Skin epidermis (tissue), 12 donors: ENCODE data around the gene TSPAN2.

ENCODE experiments used
- H3K27ac ChIP-seq, 21 experiments: fragments of 200-600 bp; sonication (generic) in 11 of 21; one replicate each; pipeline ENCODE4 v1.5.0; 2020; ENCODE audit warnings: mild to moderate bottlenecking in 3 of 21, inconsistent platforms in 2 of 21, moderate library complexity in 2 of 21
- H3K4me3 ChIP-seq, 7 experiments: fragments of 200-600 bp; sonication (generic) in 2 of 7; one replicate each; pipeline ENCODE4 v1.5.0; 2020; ENCODE audit warnings: inconsistent platforms in 2 of 7, mild to moderate bottlenecking in 2 of 7, moderate library complexity in 1 of 7

Gene TSPAN2

DNA sequence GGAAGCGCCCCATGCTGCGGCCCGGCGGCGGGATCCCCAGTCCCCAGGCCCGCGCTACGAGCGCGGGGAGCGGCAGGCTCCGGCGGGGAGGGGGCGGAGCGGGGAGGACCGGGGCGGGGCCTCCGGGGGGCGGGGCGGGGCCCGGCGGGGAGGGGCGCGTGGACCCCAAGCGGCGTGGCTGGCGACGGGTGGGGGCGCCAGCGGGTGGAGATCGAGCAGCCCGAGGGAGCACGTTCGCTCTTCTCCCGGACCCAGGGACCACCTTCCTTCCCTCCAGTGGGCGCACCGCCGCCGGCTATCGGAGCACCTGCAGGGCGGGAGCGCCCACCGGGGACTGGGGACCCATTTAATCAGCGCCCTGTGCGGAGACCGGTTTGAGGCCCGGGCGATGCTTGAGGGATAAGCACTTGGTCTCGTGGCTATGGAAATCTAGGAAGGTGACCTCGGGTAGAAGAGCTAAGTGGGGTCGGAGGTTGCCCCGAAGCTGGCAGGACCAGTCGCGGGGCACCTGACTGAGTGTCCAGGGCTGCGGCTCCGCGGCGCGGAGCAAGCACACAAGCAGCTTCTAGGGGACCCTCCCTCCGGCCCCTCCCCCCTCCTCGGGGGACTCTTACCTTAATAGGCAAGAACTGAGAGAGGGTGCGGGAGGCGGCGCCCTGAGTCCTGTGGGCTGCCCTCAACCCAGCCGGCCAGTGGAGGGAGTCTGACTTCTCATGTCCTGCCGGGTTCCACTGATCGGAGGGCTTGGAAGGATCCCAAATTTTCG, at the start of gene TSPAN2:
Gene TSPAN2, minus strand, starts transcription at position 84 of the 766 bp plus-strand sequence. Its CDS starts 71 bp downstream, at position 13.
- Histone ChIP-seq H3K4me3 (peak within 1 kb of the TSS; percentile 36 to 65 (median 46)), H3K27ac (peak within 1 kb of the TSS in 14 of 21 experiments; percentile 10 to 62 (median 46))

DNA sequence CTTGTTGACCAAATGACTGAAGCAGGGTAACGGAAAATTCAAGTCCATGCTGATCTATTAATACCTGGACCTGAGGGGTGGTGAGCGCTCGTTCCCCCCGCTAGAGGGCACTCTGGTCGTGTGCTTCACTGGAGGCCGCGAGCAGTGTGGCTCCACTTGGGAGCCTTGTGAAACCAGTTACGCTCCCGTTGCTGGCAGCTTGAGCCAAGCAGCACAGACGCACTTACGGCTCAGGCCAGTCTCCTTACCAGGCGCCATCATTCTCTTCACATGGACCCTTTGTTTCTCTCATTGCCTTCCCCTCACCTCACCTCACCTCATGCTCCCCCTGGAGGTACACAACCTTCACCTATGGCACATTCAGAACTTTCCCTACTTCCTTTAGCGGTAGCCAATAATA, 49.7 kb upstream of the TSPAN2 start:
- Histone ChIP-seq H3K4me3 (no peak overlapping the region), H3K27ac (no peak overlapping the region)

DNA sequence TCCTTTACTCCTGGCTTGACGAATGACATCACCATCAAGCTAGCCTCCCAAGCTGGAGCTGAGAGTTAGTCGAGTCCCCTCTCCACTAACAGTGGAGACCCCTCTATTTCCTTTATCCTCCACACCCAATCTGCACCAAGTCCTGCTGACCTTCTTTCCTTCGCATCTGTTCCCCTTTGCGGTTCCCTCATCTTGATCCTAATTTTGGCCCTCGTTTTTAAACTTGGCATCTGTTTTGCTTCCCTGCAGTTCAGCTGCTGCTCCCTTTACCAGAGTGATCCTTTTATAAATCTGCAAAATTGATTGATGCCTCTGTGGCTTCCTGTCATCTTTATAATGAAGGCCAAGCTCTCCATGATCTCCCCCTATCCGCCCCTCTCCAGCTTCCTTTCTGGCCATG, 49.0 kb upstream of the TSPAN2 start:
- no peak overlapping the region for H3K27ac ChIP-seq
- H3K4me3 ChIP-seq = no peak overlapping the region

DNA sequence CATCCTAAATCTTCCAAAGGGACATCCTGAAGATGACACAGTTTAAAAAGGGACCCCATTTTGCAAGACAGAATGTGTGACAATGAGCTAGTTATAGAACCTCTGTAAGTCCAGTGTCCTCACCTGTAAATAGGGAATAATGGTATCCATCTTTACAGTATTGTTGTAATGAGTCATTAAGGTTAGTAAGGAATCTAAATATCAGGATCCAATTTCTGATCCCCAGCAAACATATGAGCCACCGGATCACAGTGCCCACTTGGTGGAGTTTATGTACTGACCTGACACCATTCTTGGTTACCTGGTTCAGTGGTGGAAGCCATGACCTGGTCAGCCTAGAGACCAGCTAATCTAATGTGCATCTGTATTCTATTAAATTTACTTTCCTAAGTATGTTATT, 47.9 kb upstream of the TSPAN2 start:
- Histone ChIP-seq H3K27ac (no peak overlapping the region), H3K4me3 (no peak overlapping the region)

DNA sequence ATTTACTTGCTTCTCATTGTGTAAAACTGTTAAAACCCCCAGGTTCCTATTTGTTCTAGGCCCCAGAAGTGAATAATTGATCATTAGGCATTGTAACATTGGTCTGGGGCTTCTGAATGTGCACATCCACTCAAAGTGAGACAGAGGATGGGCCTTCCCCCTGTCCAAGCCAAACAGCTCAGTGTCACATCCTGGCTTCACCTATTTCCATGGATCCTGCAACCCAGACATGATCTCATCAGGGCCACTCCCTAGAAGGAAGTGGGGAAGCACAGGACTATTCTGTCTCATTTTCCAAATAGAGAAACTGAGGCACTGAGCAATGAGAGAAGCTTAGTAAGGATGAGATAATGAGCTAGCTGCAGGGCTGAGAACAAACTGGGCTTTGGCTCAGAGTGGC, 47.4 kb upstream of the TSPAN2 start:
- Histone ChIP-seq H3K27ac (no peak overlapping the region), H3K4me3 (no peak overlapping the region)

DNA sequence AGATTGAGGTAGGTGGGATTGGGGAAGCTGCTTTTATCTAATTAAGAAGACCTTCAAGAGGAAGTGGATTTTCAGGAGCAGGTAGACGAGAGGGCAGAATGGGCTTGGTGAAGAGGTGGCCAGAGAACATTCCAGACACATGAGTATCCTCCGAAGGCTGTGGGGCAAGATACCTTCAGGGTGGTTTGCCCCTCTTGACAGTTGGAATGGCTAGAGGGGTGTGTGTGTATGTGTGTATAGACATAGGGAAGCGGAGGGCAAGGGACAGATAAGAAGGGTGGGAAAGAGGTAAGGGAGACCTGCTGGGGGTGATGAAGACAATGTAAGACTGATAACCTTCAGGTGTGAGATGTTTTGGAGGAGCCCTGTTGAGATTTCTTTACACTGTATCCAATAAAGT, 46.8 kb upstream of the TSPAN2 start:
- Histone ChIP-seq H3K27ac (peak overlapping the region in 1 of 21 experiments; percentile 50), H3K4me3 (no peak overlapping the region)

DNA sequence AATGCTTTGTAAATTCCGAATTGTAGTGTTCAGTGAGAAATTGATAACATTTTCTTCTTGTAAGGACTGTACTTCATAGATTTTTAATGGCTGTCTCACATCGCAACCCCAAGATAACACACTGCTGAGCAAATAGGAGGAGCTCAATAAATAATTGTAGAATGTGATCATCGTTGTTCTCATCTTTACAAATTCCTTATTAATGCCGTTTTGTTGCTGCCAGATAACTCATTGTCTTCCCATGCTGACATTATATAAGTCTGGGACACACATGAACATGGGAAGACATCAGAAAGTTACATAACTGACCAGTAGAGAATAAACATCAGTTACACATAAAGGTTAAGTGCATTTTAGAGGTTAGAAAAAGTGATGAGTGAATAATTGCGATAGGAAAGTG, 46.4 kb upstream of the TSPAN2 start:
- Histone ChIP-seq H3K4me3 (no peak overlapping the region), H3K27ac (peak overlapping the region in 2 of 21 experiments; percentile 50 to 57)

DNA sequence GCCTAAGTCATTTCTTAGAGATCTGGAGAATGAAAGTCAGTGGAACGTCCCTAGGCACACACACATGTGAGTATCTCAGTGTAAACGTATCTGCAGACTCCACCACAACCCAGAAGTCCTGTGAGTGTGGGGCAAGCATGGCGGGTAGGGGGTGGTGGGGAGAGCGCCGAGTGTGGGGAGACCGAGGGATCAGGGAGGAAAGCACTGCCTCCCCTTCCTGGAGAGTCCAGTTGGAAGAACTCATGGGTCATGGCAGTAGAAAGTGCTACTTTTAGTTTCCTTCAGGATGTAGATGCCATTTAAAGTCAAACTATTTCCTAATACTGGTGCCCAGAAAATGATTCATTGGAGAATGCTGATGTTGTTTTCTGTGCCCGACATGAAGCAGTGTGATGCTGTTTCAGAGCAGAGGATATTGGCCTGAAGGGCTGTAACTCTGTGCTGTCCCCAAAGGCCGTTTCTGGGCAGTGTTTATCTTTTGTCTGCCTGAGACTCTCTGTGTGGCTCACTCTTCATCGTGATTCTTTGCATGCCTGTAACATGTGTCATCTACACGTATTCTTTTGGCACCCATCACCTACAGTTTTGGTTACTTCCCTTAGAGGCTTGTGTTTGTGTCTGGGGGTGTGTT, 45.7 kb upstream of the TSPAN2 start:
- no peak overlapping the region for H3K4me3 ChIP-seq
- peak overlapping the region in 4 of 21 experiments; percentile 43 to 66 (median 56) for H3K27ac ChIP-seq

DNA sequence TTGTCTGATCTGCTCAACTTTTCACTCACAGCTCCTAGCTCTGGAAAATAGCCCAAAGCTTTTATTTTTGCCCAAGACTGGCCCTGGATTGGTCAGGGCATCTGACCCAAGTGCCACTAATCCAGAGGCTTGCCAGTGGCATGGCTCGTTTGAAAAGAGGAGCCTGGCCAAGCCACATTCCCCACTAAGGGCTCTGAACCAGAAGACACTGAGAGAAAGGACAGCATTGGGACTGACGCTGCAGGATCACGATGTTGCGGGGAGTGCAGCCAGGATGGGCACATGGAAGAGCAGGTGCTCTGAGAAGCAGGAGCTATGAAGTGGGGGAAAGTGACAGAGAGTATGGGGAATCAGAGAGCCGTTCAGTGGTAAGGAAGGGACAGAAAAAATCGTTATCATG, 44.9 kb upstream of the TSPAN2 start:
- no peak overlapping the region for H3K4me3 ChIP-seq
- peak overlapping the region in 4 of 21 experiments; percentile 9 to 66 (median 48) for H3K27ac ChIP-seq

DNA sequence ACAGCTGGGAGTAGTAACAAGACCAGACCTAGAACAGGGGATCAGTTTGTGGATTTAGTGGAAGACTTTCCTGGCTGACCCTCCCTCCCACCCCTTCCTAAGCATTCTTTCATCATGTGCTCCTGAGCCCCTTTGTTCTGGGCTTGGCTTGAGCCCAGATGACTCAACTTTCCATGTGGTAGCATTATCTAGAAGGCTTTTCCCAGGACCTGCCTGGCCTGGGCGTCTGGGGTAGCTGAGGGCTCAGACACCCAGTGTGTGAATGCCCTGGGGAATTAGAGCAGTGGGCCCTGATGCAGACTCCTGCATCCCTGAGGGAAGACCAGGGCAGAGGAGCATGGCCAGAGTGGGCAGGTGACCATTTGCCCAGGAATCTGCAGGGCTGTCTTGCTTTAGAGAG, 44.1 kb upstream of the TSPAN2 start:
- Histone ChIP-seq H3K27ac (no peak overlapping the region), H3K4me3 (no peak overlapping the region)

DNA sequence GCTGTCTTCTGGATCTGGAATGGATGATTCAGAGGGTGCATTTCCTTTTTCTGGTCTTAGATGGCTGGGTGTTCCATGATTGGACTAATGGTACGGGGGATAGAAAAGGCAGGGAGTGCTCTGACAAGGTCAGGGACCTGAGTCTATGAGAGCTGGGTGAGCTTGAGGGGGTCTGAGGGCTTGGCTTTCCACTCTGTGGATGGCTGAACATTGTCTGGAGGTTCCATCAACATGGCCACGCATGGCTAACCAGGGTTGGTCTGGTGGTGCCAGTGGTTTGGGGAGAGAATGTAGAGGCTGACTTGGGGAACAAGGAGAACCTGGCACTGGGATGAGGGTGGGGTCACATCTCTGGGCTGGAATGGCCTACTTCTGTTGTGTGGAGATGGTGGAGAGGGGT, 41.5 kb upstream of the TSPAN2 start:
- no peak overlapping the region for H3K27ac ChIP-seq
- H3K4me3 ChIP-seq = no peak overlapping the region

DNA sequence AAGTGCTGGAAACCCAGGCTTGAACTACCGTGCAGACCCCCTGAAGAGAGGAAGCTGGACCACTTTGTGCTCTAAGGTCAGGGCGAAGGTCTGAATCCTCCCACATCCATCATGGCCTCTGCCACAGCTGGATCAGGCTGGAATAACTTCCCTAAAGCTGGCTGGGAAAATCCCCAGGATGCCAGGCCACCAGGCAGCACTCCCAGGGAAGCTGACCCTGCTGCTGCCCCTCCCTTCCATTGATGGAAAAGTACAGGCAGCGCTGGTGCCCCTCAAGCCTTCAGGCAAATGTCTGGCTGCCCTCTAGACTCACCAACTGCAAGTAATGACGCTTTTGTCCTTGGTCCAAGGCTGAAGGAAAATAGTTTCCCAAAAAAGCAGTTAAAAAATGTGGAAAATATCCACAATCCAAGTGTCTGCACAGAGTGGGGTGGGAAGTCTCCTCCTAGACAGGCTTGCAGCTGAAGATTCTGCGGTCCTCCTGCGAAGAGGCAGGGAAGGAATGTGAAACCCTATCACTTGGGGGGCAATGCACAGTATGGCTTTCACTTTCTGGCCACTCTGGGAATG, 39.9 kb upstream of the TSPAN2 start:
- Histone ChIP-seq H3K4me3 (no peak overlapping the region), H3K27ac (no peak overlapping the region)

DNA sequence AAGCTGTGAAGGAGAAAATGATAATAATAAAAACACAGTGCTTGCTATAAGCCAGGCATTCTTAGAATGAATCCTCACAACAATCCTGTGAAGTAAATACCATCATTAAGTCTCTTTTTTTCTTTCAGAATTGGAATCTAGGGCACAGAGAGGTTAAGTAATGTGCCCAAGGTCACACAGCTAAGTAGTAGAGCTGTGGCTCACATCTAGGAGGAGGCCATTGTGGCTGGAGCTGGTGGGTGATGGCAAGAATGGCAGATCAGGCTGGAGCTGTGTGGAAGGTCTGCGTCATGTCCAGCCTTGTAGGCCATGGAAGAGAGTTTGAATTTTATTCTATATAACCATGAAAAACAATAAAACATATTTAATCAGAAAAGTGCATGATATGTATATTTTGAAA, 38.2 kb upstream of the TSPAN2 start:
- H3K4me3 ChIP-seq = no peak overlapping the region
- no peak overlapping the region for H3K27ac ChIP-seq

DNA sequence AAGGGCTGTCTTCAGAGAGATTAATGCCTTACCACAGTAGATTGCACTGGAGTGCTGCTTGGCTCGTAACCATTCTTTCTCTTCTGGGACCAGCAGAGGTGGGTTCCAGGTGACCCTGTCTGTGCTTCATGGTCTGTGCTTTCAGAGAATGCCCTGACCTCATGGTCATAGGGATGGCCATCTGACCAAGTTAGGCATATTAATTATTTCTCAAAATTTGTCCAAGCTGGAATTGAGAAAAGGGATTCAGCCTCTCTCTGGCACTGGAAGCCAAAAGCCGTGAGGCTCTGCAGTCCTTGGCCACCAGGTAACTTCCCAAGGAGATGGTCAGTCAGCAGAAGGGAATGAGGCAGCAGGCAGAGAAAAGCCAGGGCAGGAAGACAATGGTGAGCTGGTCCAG, 37.2 kb upstream of the TSPAN2 start:
- Histone ChIP-seq H3K27ac (no peak overlapping the region), H3K4me3 (no peak overlapping the region)

DNA sequence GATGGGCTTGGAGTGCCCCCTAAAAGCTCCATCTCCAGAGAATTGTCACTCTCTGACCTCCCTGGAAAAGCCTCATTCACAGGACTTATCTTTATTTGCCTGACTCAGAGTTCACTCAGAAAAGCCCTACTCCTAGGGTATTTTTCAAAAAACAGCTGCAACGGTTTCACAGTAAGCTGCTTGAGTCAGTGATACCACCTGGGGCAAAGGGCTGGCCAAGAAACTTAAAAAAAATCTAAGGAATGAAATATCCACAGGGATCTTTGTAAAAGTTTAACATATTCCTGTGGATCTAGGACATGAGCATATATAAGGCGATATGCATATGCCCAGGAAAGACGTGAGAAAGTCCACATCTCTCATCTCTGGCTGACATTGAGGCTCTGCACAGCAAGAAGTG, 33.8 kb upstream of the TSPAN2 start:
- Histone ChIP-seq H3K27ac (no peak overlapping the region), H3K4me3 (no peak overlapping the region)

DNA sequence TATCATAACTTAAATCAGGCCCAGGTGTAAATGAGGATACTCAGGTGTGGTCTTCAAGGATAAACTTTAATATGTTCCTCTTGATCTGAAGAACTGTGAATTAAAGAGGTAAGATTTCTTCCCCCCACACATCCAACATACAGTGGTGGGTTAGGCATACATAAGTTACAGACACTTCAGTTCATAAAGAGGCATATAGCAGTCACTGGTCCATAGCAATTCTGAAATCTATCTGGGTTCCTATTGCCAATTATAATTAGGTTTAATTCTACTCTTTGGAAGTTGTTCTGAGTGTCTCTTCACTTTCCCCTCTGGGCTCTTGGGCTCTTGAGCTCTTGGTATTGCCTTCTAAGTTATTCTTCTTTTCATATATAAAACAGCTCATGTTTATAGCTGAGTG, 32.5 kb upstream of the TSPAN2 start:
- Histone ChIP-seq H3K27ac (no peak overlapping the region), H3K4me3 (no peak overlapping the region)

DNA sequence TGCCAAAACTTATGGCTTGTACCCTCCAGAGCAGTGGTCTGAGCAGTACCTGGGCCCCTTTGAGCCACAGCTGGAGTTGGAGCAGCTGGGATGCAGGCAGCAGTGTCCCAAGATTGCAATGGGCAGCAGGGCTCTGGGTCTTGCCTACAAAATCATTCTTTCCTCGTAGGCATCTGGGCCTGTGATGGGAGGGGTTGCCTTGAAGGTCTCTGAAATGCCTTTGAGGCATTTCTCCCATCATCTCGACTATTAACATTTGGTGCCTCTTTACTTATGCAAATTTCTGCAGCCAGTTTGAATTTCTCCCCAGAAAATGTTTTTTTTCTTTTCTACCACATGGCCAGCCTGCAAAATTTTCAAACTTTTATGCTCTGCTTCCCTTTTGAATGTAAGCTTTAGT, 31.0 kb upstream of the TSPAN2 start:
- no peak overlapping the region for H3K4me3 ChIP-seq
- no peak overlapping the region for H3K27ac ChIP-seq

DNA sequence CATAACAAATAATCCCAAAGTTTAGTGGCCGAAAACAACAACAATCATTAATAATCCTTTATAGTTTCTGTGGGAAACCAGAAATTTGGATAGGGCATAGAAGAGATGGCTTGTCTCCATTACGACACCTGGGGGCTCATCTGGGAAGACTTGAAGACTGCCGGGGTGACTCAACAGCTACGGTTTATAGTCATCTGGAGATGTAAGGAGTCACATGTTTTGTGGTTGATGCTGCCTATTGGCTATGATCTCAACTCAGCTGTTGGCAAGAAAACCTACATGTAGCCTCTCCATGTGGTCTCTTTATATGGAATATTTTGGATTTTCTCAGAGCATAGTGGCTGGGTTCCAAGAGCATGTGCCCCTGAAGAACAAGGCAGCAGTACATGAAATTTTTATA, 29.3 kb upstream of the TSPAN2 start:
- no peak overlapping the region for H3K4me3 ChIP-seq
- H3K27ac ChIP-seq = no peak overlapping the region

DNA sequence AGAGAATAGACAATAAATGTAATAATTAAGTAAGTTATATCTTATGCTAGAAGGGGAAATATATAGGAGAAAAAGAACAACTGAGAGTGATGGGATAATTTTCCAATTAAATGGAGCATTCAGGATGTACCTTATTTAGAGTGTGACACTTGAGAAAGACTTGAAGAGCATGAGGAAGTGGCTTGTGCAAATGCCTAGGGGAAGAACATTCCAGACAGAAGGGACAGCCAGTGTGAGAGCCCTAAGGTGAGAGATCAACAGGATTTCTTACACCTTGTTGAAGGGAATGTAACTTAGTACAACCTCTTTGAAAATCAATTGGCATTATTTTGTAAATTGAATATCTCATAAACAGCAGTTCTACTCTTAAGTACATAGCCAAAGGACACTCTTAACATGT, 28.8 kb upstream of the TSPAN2 start:
- H3K4me3 ChIP-seq = no peak overlapping the region
- no peak overlapping the region for H3K27ac ChIP-seq

DNA sequence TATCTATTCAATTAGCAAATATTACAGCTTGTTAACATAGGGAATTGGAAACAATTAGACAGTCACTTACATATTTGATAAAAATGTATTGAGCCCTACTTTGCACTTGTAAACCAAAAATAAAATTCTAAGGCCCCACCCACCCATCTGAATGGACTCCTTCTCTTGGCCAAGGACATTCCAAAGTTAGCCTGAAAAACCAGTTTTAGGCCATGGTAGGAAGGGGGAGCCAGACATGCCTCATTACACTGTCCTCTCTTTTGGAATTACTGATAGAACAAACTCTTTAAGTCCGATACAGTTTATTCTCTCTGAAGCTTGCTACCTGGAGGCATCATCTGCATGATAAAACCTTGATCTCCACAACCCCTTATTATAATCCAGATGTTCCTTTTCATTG, 28.0 kb upstream of the TSPAN2 start:
- no peak overlapping the region for H3K4me3 ChIP-seq
- H3K27ac ChIP-seq = no peak overlapping the region

DNA sequence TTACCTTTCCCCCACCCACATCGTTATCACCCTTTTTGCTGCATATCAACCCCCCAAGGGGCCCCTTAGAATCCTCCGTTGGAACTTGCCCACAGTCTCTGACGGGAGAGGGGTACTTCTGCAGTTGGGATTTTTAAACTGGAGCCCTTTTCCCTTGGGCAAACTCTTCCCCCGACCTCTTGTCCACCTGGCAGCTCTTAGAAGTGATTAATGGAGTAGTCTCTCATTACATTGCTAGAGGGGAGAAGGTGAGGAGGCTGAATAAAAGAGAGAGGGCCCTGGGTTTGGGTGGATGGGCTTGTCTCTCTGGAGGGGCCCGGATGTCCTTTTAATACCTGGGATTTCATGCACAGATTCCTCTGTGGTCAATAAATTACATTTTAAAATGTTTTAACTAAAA, 27.2 kb upstream of the TSPAN2 start:
- H3K27ac ChIP-seq = no peak overlapping the region
- H3K4me3 ChIP-seq = no peak overlapping the region
